HepG2 (cell line): Measurements from ENCODE around the gene MEG3. TPM values are rescaled to one million over a fixed set of nuclear protein-coding genes. Genes with fewer than 3 reads are reported as not detected.
A peak's percentile ranks its signal among the peaks of the same experiment; 100 is the strongest.

ENCODE experiments used
- AKAP8 ChIP-seq: sonication (generic); formaldehyde crosslinking; IDR thresholded peaks from 2 replicates; pipeline ENCODE4 v1.5.1; 2020; ENCODE audit warnings: mild to moderate bottlenecking, missing genetic modification reagents
- CBX5 ChIP-seq: sonication (generic); formaldehyde crosslinking; IDR thresholded peaks from 2 replicates; pipeline ENCODE4 v1.4.0; 2020; ENCODE audit warnings: missing genetic modification reagents, borderline replicate concordance
- CCDC6 ChIP-seq: sonication (generic); formaldehyde crosslinking; IDR thresholded peaks from 2 replicates; pipeline ENCODE4 v1.8.1; 2022; ENCODE audit warnings: mild to moderate bottlenecking, missing genetic modification reagents, moderate library complexity
- HMG20A ChIP-seq: IDR thresholded peaks from 2 replicates; pipeline ENCODE4 v1.6.1; 2016; ENCODE audit warnings: borderline replicate concordance
- HNF4A ChIP-seq: sonication (generic); formaldehyde crosslinking; IDR thresholded peaks from 2 replicates; pipeline ENCODE4 v1.4.0; 2020; ENCODE audit warnings: missing genetic modification reagents
- NCOA5 ChIP-seq: sonication (generic); formaldehyde crosslinking; IDR thresholded peaks from 2 replicates; pipeline ENCODE4 v1.4.0; 2020; ENCODE audit warnings: missing genetic modification reagents
- NFYB ChIP-seq: sonication (generic); formaldehyde crosslinking; IDR thresholded peaks from 2 replicates; pipeline ENCODE4 v1.4.0; 2020; ENCODE audit warnings: missing genetic modification reagents
- POGK ChIP-seq: sonication (generic); formaldehyde crosslinking; conservative IDR thresholded peaks from 2 replicates; pipeline ENCODE4 v1.8.0; 2022; ENCODE audit warnings: mild to moderate bottlenecking, moderate library complexity, missing genetic modification reagents
- REL ChIP-seq: sonication (generic); formaldehyde crosslinking; conservative IDR thresholded peaks from 2 replicates; pipeline ENCODE4 v1.8.0; 2022; ENCODE audit warnings: mild to moderate bottlenecking, missing genetic modification reagents, moderate library complexity
- SIN3A ChIP-seq: IDR thresholded peaks from 2 replicates; pipeline ENCODE4 v1.6.1; 2011; ENCODE audit warnings: low read depth, mild to moderate bottlenecking, control low read depth, low read length, borderline replicate concordance
- SKI ChIP-seq: fragments of 450-650 bp; IDR thresholded peaks from one replicate; pipeline ENCODE4 v1.6.1; 2018; ENCODE audit warnings: mild to moderate bottlenecking; ENCODE audit not compliant: partially characterized antibody
- ZFP36 ChIP-seq: fragments of 150-350 bp; IDR thresholded peaks from 2 replicates; pipeline ENCODE4 v1.6.1; 2018; ENCODE audit warnings: borderline replicate concordance, low read length, low read depth; ENCODE audit not compliant: partially characterized antibody
- ZFP82 ChIP-seq: sonication (generic); formaldehyde crosslinking; IDR thresholded peaks from 2 replicates; pipeline ENCODE4 v1.5.1; 2020; ENCODE audit warnings: mild to moderate bottlenecking, missing genetic modification reagents, borderline replicate concordance
- ZGPAT ChIP-seq: IDR thresholded peaks from 2 replicates; pipeline ENCODE4 v1.6.1; 2016; ENCODE audit warnings: mild to moderate bottlenecking
- ZNF10 ChIP-seq: sonication (generic); formaldehyde crosslinking; IDR thresholded peaks from 2 replicates; pipeline ENCODE4 v1.4.0; 2020; ENCODE audit warnings: mild to moderate bottlenecking, low read depth, missing genetic modification reagents, borderline replicate concordance
- ZNF12 ChIP-seq: sonication (generic); formaldehyde crosslinking; IDR thresholded peaks from 2 replicates; pipeline ENCODE4 v1.5.0; 2020; ENCODE audit warnings: missing genetic modification reagents
- ZNF251 ChIP-seq: sonication (generic); formaldehyde crosslinking; IDR thresholded peaks from 2 replicates; pipeline ENCODE4 v1.9.0; 2021; ENCODE audit warnings: mild to moderate bottlenecking, missing genetic modification reagents
- ZNF3 ChIP-seq: IDR thresholded peaks from 2 replicates; pipeline ENCODE4 v1.7.0; 2017; ENCODE audit warnings: inconsistent platforms
- ZNF75D ChIP-seq: sonication (generic); formaldehyde crosslinking; IDR thresholded peaks from 2 replicates; pipeline ENCODE4 v1.8.1; 2023; ENCODE audit warnings: missing genetic modification reagents, mild to moderate bottlenecking, borderline replicate concordance
- ZNF879 ChIP-seq: sonication (generic); formaldehyde crosslinking; IDR thresholded peaks from 2 replicates; pipeline ENCODE4 v1.8.1; 2023; ENCODE audit warnings: missing genetic modification reagents
- polyA plus RNA-seq, 8 experiments: library from polyadenylated mRNA; depleted of rRNA in 3 of 8; stranded (reverse) in 7 of 8; unstranded in 1 of 8; fragments of >200 nt; fragmentation: Illumina TruSeq in 4 of 8; extraction: Trizol in 4 of 8; gene quantifications; 2 replicates each; pipeline versions ENCODE4 v1.2.1 to v1.2.3, GENCODE V29; 2011 to 2016; ENCODE audit warnings: low read depth in 4 of 8, missing spikeins in 1 of 8, mixed read lengths in 1 of 8; ENCODE audit not compliant: insufficient read depth in 1 of 8
- total RNA-seq, 5 experiments: library from RNA; depleted of rRNA; stranded (reverse); fragments of >200 nt; fragmentation: Illumina TruSeq; extraction: Trizol; gene quantifications; 2 replicates each; pipeline ENCODE4 v1.2.3, GENCODE V29; 2016; ENCODE audit warnings: low read depth in 1 of 5
- TF ChIP-seq, protein P1 (sequence below): sonication (generic); formaldehyde crosslinking; IDR thresholded peaks from 2 replicates; pipeline ENCODE4 v1.8.0; 2022; ENCODE audit warnings: missing genetic modification reagents, low read depth, mild to moderate bottlenecking, borderline replicate concordance
- TF ChIP-seq, protein P2 (sequence below): sonication (generic); formaldehyde crosslinking; IDR thresholded peaks from 2 replicates; pipeline ENCODE4 v1.8.1; 2023; ENCODE audit warnings: missing genetic modification reagents, inconsistent platforms, borderline replicate concordance
- TF ChIP-seq, protein P3 (sequence below): sonication (generic); formaldehyde crosslinking; IDR thresholded peaks from 2 replicates; pipeline ENCODE4 v1.5.1; 2020; ENCODE audit warnings: missing genetic modification reagents, mild to moderate bottlenecking, borderline replicate concordance
- TF ChIP-seq, protein P4 (sequence below): sonication (generic); formaldehyde crosslinking; IDR thresholded peaks from 2 replicates; pipeline ENCODE4 v1.8.1; 2022; ENCODE audit warnings: mild to moderate bottlenecking, missing genetic modification reagents

MEG3 gene
- total and polyA plus RNA-seq, 2 of the 13 experiments (the other 11 are each of a cell fraction or from before 2014, with no cell fraction given), result 0.17 TPM; not detected in 1

- no peak for TF ChIP-seq ZNF879
- TF ChIP-seq, protein P1, sequence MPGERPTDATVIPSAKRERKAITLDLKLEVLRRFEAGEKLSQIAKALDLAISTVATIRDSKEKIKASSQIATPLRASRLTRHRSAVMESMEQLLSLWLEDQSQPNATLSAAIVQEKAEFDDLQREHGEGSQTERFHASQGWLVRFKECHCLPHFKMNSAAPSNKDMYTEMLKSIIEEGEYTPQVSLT (CRISPR knock-in tag), result no peak
- TF ChIP-seq REL, result no peak
- TF ChIP-seq ZFP36, result no peak
- no peak for TF ChIP-seq NCOA5 (CRISPR knock-in tag)
- TF ChIP-seq HNF4A (CRISPR knock-in tag), result peak; percentile 44; the same call in 1 of the 2 replicates
- no peak for TF ChIP-seq SKI
- TF ChIP-seq ZNF10 (CRISPR knock-in tag), result no peak
- no peak for TF ChIP-seq POGK (CRISPR knock-in tag)
- TF ChIP-seq CCDC6 (CRISPR knock-in tag), result no peak
- no peak for TF ChIP-seq ZFP82 (CRISPR knock-in tag)
- TF ChIP-seq, protein P2, sequence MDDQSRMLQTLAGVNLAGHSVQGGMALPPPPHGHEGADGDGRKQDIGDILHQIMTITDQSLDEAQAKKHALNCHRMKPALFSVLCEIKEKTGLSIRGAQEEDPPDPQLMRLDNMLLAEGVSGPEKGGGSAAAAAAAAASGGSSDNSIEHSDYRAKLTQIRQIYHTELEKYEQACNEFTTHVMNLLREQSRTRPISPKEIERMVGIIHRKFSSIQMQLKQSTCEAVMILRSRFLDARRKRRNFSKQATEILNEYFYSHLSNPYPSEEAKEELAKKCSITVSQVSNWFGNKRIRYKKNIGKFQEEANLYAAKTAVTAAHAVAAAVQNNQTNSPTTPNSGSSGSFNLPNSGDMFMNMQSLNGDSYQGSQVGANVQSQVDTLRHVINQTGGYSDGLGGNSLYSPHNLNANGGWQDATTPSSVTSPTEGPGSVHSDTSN (CRISPR knock-in tag), result no peak
- no peak for TF ChIP-seq ZNF12
- TF ChIP-seq ZNF3 (CRISPR knock-in tag), result no peak
- TF ChIP-seq SIN3A, result no peak
- no peak; the same call in 1 of the 2 replicates for TF ChIP-seq HMG20A (CRISPR knock-in tag)
- no peak for TF ChIP-seq ZGPAT (CRISPR knock-in tag)
- TF ChIP-seq ZNF251, result no peak
- TF ChIP-seq CBX5 (CRISPR knock-in tag), result no peak
- TF ChIP-seq, protein P3, sequence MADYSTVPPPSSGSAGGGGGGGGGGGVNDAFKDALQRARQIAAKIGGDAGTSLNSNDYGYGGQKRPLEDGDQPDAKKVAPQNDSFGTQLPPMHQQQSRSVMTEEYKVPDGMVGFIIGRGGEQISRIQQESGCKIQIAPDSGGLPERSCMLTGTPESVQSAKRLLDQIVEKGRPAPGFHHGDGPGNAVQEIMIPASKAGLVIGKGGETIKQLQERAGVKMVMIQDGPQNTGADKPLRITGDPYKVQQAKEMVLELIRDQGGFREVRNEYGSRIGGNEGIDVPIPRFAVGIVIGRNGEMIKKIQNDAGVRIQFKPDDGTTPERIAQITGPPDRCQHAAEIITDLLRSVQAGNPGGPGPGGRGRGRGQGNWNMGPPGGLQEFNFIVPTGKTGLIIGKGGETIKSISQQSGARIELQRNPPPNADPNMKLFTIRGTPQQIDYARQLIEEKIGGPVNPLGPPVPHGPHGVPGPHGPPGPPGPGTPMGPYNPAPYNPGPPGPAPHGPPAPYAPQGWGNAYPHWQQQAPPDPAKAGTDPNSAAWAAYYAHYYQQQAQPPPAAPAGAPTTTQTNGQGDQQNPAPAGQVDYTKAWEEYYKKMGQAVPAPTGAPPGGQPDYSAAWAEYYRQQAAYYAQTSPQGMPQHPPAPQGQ (CRISPR knock-in tag), result no peak
- TF ChIP-seq ZNF75D, result no peak
- TF ChIP-seq, protein P4, sequence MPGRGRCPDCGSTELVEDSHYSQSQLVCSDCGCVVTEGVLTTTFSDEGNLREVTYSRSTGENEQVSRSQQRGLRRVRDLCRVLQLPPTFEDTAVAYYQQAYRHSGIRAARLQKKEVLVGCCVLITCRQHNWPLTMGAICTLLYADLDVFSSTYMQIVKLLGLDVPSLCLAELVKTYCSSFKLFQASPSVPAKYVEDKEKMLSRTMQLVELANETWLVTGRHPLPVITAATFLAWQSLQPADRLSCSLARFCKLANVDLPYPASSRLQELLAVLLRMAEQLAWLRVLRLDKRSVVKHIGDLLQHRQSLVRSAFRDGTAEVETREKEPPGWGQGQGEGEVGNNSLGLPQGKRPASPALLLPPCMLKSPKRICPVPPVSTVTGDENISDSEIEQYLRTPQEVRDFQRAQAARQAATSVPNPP (CRISPR knock-in tag), result no peak
- no peak for TF ChIP-seq NFYB (CRISPR knock-in tag)
- TF ChIP-seq AKAP8, result no peak
Observed at GRCh38 chr14:100822013-100822412, 3.9 kb upstream of the MEG3 start (continued).
